Adrenal gland (tissue), 5 donors: Measurements from ENCODE around the gene SLC6A11.

ENCODE experiments used
- POLR2A ChIP-seq, 2 donors: fragments of 450-650 bp; IDR thresholded peaks; one replicate each; pipeline ENCODE4 v1.6.1; 2017; ENCODE audit warnings: antibody characterized with exemption in 2 of 2, mild to moderate bottlenecking in 2 of 2, moderate library complexity in 1 of 2
- TF ChIP-seq, protein P1 (sequence below), 6 experiments: fragments of 450-650 bp in 4 of 6; fragments of 200-600 bp in 2 of 6; sonication (generic) in 1 of 6; IDR thresholded peaks; 1 replicate in 5 of 6; 2 replicates in 1 of 6; pipeline versions ENCODE4 v1.5.1 to v1.8.0; 2016 to 2021; ENCODE audit warnings: antibody characterized with exemption in 6 of 6, mild to moderate bottlenecking in 2 of 6, moderate library complexity in 1 of 6
- donor health status: DM: no; HTN: no; CAD: no.

DNA sequence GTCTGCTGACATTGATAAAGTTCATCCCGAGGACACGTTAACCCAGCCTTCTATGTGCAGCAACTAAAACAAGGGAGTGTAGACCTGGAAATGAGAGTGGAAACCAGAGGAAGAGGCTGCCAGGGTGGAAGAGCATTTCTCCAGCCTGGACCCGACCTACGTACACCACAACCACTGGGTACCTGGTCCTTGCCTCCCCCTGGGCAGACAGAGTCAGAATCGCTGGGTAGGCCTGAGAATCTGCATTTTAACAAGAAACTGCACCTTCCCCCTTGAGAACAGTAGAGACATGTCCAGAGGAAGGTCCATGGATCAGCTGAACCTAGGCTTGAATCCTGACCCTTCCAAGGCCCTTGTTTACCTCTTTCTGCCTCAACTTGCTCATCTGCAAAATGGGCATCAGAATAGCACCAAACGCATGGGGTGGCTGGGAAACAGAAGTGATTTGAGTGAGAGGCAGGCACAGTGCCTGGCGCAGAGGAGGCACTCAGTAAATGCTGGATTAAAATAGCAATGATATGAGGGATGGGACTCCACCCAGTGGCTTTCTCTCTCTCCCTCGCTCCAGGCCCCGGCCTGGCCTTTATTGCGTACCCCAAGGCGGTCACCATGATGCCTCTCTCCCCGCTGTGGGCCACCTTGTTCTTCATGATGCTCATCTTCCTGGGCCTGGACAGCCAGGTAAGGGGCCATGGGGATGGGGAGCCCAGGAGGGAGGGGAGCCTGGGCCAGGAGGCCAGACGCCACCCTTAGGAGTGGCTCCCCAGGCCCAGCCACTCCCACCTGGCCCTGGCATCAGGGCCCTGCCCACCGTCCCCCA lies 109.6 kb downstream of the SLC6A11 start:
- TF ChIP-seq POLR2A (IDR thresholded peaks at IDR 0.05), result no peak
- TF ChIP-seq, protein P1, sequence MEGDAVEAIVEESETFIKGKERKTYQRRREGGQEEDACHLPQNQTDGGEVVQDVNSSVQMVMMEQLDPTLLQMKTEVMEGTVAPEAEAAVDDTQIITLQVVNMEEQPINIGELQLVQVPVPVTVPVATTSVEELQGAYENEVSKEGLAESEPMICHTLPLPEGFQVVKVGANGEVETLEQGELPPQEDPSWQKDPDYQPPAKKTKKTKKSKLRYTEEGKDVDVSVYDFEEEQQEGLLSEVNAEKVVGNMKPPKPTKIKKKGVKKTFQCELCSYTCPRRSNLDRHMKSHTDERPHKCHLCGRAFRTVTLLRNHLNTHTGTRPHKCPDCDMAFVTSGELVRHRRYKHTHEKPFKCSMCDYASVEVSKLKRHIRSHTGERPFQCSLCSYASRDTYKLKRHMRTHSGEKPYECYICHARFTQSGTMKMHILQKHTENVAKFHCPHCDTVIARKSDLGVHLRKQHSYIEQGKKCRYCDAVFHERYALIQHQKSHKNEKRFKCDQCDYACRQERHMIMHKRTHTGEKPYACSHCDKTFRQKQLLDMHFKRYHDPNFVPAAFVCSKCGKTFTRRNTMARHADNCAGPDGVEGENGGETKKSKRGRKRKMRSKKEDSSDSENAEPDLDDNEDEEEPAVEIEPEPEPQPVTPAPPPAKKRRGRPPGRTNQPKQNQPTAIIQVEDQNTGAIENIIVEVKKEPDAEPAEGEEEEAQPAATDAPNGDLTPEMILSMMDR (IDR thresholded peaks at IDR 0.05), result no peak
